NCI-H2029 treated with DMSO at 0.1 percent for 48 hours (cell line): ENCODE measurements around the gene PHLPP1.

ENCODE experiments used
- DNase-seq: peaks from one replicate; lab custom pipeline; 2025; lab: John Stamatoyannopoulos, UW

PHLPP1 gene

DNA sequence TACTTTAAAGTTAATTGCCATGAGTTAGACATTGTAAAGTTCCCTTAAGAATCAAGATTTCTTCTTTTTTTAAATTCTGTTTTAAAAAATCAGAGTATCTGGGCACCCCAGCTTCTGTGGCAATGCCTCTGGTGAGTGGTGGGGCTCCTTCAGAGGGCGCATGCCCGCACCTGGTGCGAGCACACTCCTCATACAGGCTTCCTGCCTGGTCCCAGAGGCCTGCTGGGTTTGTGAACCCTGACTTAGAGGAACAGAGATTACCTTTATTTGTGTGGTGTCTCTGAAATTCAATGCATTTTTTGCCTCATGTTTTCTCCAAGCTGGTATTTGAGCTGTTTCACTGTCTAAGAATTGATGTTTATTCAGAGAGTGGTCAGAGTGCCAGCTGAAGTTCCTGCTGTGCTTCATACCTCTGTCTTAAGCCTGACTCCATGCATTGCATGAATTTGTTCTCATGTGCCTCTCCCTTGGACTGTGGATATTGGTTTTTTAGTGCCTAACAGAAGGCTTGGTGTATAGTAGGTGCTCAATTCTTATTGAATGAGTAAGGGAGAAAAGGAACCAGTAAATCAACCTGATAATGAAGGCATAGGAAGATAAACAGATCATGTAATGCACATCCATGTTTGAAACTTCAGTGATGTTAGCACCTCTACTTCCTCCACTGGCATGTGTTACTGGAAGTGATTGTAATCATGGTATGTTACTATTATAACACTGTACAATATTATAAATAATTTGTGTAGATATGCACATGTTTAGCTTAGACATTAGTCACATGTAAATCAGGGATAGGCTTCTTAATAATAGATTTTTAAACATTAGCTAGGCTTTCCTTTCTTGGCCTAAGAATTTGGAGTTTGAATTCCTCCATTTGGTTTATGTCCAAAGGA is 29.0 kb downstream of the PHLPP1 start:
- DNase-seq, result no peak

- no peak for DNase-seq
Measured at GRCh38 chr18:62745089-62745751, 29.9 kb downstream of the PHLPP1 start.

- DNase-seq, result no peak
Measured at GRCh38 chr18:62749389-62749788, 34.0 kb downstream of the PHLPP1 start.

DNA sequence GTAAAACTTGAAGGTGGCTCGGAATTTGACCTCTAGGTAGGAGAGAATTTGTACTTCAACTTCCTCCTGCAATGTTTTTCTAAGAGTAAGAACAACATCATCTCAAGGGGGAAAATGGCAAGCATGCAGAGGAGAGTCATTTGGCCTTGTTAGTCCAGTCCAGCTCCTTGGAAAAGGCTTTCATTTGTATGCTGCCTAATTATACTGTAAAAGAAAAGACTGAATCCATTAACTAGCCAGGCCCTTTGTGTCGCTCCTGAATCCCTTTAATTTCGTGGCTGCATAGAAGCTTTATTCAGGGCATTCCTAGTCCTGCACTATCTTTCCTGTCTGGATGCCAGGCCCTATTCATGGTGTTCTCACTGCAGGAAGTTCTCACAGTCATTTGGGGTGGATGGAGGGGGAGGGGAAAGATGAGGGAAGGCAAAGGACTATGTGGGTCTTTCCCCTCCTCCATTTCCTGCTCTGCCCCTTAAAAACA is 36.0 kb downstream of the PHLPP1 start:
- DNase-seq, result no peak

DNA sequence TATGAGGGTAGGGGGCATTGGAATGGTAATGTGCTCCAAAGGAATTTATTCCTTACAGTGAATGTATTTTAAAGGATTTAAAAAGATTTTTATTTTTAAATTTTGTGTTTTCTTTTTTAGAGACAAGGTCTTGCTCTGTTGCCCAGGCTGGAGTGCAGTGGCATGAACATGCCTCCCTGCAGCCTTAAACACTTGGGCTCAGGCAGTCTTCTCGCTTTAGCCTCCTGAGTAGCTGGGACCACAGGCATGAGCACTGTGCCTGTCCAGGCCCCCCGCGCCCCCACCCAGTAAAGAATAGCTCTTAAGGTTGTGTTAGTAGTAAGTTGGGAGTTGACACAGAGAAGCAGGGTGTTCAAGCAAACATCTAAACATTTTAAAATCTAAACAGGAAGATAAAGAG is 36.6 kb downstream of the PHLPP1 start:
- DNase-seq, result no peak

- no peak for DNase-seq
Measured at GRCh38 chr18:62754026-62754425, 38.7 kb downstream of the PHLPP1 start.

DNA sequence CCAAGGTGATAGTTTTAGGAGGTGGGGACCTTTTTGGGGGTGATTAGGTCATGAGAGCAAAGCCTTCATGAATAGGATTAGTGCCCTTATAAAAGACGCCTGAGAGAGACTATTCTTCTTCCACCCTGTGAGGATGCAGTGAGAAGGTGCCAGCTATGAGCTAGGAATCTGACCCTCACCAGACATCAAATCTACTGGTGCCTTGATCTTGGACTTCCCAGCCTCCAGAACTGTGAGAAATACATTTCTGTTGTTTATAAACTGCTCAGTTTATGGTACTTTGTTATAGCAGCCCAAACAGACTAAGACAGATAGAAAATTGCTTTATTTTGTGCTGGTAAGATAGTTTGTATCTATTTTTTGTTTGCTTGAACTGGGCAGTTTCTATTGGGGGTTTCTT is 40.1 kb downstream of the PHLPP1 start:
- DNase-seq, result no peak

DNA sequence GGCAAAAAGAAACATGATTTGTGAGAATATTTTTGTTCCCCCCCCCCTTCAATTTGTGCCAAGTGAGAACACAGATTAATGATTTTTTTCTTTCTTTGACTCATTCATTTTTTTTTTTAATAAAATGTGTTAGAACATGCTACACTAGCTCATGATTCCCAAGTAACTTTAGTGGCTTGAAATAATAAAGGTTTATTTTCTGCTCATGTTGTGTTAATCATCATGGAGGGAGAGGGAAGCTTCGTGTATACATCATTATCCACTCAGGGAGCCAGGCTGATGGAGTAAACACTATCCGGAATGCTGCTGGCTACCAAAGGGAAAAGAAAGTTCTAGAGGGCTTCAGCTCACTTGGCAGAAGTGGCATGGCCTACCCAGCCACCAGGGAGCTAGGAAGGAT is 40.6 kb downstream of the PHLPP1 start:
- DNase-seq, result no peak

DNA sequence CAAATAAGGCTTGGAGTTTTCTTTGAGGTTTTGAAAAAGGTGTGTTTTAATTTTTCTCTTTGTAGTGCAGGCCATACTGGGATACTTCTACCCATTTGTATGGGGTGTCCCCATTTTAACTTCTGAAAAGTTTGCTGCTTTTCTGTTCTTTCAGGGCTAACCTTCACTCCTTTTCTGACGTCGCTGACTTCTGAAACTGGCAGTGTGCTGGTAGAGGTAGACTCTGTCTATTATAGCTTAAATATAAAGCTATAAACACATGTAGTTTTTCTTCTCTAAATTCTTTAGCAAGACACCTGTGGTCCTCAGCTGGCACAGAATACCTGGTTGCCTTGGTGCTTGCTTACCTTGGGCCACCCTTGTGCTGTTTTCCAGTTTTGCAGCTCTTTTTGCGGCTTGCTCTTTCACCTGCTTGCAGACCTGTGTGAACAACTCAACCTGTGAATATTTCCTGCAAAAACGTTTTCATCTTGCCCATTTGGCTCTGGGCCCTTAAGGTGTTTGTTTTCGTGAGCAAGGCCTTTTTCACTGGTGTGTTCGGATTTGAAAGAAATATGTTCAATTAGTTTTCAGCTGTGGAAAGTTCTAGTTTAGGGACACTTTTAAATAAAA is 42.2 kb downstream of the PHLPP1 start:
- DNase-seq, result no peak

GRCh38 chr18:62758591-62758990 is 43.2 kb downstream of the PHLPP1 start:
- DNase-seq, result no peak

DNA sequence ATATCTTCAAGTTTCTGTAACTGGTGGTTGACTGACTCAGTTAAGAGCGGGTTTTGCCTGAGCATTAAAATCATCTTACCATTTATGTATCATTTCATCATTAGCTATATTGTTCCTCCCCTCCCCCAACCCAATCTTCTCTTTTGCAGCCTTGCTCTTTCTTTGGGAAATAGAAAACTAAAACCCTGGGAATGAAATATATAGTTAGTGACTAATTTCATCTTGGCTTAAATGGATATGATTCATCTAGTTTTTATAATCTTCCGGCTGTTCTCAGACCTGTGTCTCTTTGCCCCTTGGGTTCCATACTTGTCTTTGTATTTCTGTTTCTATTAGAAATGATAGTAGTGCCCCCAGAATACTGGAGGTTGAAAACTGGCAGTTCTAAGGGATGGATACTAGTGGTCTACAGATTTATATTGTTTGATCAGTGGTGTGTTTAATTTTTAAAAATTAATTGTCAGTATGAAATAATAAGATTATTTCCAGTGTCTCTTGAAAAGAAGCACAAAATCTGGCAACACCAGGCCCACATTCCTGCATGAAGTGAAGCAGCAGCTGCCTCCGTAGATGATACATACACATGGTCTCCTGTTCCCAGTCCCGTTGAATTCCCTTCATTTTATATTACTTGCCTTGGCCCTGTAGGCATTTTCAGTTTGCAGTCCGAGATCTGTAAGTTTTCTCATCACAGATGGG is 44.5 kb downstream of the PHLPP1 start:
- DNase-seq, result no peak

- DNase-seq, result no peak
Measured at GRCh38 chr18:62760403-62760734, 45.0 kb downstream of the PHLPP1 start.

DNA sequence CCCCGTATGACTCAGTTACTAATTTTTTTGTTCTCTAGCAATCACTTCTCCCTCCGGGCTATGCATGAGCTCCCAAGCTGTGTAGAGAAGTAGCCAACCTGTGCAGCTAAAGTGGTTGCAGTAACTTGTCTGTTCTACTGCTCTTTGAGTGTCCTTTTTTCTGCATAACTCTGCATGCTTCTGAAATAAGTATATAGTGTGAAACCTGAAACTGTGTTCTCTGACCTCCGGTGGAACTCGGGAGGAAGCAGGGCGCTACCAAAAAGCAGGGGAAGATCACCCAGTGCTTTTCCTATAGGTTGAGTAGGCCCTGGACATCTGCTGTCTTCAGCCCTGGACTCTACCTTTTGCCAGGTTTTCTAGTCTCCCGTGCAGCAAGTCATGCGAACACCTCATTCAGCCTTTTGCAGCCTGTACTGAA is 47.8 kb downstream of the PHLPP1 start:
- DNase-seq, result no peak

DNA sequence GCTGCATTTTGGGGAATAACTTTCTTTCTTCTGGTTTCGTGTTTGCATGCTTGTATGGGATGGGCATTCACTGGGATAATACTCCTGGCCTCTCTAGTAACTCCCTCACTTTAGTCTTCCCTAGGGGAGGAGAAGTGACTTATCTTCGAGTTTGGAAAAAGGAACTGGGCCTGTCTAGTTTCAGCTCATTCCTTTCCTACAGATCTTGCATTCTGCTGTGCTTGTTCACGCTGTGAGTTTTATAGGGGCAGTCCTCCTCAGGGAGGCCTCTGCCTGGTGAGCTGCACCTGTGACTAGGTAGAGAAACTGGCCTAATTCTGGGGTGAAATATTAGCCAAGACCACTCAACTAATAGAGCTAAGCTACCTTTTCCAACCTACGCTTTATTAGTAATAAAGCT is 50.9 kb downstream of the PHLPP1 start:
- DNase-seq, result no peak

DNA sequence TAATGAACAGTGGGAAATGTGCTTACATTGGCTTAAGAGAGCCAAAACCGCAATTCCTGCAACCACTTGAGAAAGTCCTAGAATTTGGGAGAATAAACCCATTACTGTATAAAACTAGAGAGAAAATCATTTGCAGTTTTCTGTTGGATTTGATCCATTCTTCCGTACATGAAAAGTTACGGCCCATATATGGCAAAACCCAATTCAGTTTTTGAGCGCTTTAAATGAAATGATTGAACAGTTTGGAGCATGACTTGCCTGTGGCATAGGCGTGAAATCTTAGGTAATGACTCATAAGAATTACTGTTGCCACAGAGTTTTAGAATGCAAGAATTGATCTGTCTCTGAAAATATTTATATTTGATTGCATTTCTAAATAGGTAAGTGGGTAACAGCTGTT is 52.0 kb downstream of the PHLPP1 start:
- no peak for DNase-seq

GRCh38 chr18:62767836-62768557 is 52.7 kb downstream of the PHLPP1 start:
- no peak for DNase-seq

- DNase-seq, result no peak
Measured at GRCh38 chr18:62768558-62768943, 53.2 kb downstream of the PHLPP1 start.

GRCh38 chr18:62769216-62769615 is 53.9 kb downstream of the PHLPP1 start:
- DNase-seq, result no peak

DNA sequence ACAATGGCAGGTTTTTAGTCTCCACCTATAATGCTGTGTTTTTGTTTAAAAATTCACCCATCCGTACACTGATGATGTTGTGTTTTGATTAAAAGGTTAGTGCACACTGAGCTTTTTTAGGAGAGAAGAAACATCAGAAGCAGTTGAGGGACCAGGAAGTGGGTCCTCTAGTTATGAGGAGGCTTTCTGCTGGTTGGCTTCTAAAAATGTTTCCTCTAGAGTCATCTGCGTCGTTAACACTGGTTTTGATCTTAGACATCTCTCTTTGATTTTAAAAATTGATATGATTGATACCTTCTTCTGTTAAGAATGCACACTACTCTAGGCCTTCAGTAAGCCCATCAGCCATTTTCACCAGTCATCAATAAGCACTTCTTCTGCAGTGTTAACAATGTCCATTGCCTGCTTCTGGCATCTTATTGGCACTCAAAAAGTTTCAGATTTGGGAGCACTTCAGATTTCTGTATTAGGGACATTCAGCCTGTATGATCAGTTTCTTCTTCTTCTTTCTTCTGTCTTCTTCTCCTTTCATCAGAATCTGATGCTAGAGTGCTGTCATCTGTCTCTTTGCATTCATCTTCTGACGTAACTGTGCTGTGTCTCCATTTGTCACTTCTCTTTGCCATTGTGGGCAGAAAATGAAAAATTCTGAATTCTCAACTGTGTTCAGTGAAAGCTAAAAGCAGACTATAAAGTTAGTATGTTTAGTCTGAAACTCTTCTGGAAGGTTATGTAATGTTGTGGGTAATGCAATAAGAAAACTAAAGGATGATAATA is 56.3 kb downstream of the PHLPP1 start:
- no peak for DNase-seq

- no peak for DNase-seq
Measured at GRCh38 chr18:62772860-62773584, 57.7 kb downstream of the PHLPP1 start.
